GM19023 (cell line): Measurements from ENCODE around the gene DENND10.
"Not testable (repeated sequence)": the region's sequence is repeated elsewhere in the genome, so short reads cannot be mapped to it uniquely, and the experiment has no call there.

Experiments
- ATAC-seq: cut with Tn5 transposase; IDR thresholded peaks from one replicate; pipeline ENCODE4 v1.9.1; 2021; ENCODE audit warnings: mild to moderate bottlenecking, moderate library complexity; ENCODE audit not compliant: unreplicated experiment

Gene DENND10

GRCh38 chr10:119165171-119166117, 61.5 kb downstream of the DENND10 start, which contains the start of gene SFXN4:
TSS of gene SFXN4 (minus strand) at chr10:119165714. CDS start at chr10:119165647, 67 bp downstream.
- ATAC-seq, result peak; percentile 93

DNA sequence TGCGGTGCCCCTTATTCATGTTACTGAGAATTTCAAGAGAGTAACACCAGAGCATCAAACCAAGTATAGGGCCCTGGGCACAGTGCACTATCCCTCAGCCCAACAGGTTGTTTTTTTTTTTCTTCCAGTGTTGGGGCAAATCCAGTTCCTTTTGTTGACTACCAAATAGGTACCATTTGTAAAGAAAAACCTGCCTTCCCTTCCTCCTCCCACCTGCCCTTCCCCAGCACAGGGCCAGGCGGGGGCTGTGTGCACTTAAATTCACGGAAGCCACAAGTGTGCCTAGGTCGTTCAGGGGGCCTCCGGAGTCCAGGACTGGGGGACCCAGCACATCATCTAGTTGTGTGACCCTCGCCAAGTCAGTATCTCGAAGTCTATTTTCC, 62.2 kb downstream of the DENND10 start:
- ATAC-seq, result peak; percentile 7

- no peak for ATAC-seq
Measured at GRCh38 chr10:119166564-119166963, 62.7 kb downstream of the DENND10 start.

DNA sequence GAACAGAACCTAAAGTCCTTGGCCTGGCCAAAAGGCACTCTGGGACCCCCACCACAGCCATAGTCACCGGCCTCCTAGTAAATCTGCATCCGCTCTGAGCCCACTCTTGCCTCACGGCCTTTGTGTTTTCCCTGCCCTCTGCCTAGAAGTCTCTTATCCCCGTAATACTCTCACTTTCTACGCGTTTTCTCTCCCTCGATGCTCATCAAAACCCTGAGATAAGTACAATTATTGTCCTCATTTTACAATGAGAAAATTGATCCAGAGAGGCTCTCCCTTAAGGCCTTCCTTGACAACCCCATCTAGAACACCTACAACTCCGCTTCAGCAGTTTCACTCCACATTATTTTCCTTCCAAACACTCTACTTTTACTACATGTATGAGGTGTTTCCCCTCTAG, 63.1 kb downstream of the DENND10 start:
- no peak for ATAC-seq

DNA sequence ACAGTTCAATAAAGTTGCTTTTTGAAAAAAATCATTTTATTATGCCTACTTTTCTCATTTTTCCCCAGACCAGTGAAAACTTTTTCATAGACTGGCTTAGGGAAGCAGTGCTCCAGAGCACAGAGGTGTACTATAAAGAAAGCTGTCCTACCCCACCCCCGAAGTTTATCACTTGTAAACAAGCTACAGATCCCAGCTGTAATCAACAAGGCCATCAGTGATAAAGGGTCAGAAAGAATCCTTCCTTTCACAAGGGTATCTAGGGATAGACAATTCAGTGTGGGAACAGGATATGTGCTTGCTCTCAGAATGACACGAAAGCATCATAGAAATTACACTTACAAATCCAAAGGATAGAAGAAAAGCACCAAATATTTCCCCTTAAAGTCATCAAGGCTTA, 70.2 kb downstream of the DENND10 start:
- ATAC-seq, result no peak

- ATAC-seq, result no peak
Measured at GRCh38 chr10:119176166-119176565, 72.3 kb downstream of the DENND10 start.

DNA sequence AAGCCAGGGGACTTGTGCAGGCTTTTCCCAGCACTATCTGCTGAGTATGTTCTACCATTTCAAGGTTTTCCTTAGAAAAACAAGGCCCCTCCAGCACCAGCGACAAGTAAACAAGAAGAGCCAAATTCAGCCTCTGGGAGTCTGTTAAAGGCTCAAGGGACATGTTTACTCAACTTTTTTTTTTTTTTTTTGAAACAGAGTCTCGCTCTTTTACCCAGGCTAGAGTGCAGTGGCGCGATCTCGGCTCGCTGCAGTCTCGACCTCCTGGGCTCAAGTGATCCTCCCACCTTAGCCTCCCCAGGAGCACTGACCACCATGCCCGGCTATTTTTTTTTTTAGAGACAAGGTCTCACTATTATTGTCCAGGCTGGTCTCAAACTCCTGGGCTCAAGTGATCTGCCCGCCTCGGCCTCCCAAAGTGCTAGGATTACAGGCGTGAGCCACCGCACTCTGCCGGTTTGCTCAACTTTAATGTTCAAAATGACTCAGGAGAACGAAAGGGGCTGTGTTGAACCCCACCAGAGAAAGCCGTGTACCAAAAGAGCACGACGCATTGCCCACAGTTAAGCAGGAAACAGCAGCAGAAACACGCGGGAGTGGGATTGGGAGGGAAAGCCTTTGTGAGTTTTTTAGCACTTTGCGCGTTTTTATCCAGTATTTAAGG, 73.9 kb downstream of the DENND10 start:
- ATAC-seq, result peak; percentile 32

DNA sequence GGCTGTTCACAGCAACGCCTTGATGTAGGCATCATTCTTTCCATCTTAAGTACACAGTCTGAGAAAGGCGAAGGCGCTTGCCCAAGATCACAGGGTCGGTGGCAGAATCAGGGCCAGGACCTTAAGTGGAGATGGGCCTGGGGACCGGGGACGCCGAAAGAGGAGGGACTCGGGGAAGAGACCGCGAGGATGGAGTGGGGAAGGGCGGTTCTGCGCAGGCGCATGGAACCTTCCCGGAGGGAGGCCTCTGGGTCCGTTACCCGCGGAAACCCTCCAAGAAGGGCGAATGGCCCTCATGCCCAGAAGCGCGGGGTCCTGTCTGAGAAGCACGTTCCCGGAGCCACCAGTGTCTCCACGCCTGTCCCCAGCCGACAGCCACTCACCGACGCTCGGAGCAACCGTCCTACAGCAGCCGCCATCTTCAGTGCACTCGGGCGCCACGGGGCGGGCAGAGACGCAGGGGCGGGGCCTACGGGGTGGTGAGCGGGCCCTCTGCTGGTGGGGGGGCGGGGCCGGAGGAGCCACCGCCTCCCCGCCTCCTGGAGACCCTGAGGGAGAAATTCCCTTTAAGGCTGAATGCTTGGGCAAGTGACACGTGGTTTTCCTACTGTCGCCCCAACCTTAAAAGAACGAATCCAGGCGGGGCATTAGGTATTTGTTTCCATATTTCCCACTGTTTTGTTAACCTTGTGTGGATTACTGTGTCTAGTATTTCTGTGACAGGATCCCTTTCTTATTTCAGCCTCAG, 74.6 kb downstream of the DENND10 start, which contains the start of gene PRDX3:
Gene PRDX3, minus strand, starts transcription at position 441 of the 748 bp plus-strand sequence. Its CDS starts 22 bp downstream, at position 419.
- ATAC-seq, result peak; percentile 88

DNA sequence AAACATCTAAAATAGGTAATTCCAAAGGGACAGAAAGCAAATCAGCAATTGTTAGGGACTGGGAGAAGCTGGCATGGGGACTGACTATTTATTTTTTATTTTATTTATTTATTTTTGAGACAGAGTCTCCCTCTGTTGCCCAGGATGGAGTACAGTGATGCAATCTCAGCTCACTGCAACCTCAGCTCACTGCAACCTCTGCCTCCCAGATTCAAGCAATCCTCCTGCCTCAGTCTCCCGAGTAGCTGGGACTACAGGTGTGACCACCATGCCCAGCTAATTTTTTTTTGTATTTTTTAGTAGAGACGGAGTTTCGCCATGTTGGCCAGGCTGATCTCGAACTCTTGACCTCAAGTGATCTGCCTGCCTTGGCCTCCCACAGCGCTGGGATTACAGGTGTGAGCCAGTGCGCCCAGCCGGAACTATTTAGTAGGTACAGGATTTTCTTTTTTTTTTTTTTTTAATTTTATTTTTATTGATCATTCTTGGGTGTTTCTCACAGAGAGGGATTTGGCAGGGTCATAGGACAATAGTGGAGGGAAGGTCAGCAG, 77.0 kb downstream of the DENND10 start:
- not testable (repeated sequence) for ATAC-seq

GRCh38 chr10:119183664-119184412, 79.9 kb downstream of the DENND10 start:
- no peak for ATAC-seq
